K562 (cell line): ENCODE measurements around the gene OPRD1. TPM values are rescaled to one million over a fixed set of nuclear protein-coding genes. Genes with fewer than 3 reads are reported as not detected.

Experiments
- ATAC-seq: fragments of 200-7000 bp; cut with Tn5 transposase; 3 replicates; pipeline ENCODE4 v1.9.1; 2020; ENCODE audit warnings: moderate library complexity
- BruUV-seq: library from RNA; stranded (reverse); fragments of 400-500 nt; replicated peaks from 2 replicates; lab custom pipeline; 2021; lab: Mats Ljungman, UMichigan
- CTCF ChIA-PET: fragments of 300-600 bp; formaldehyde crosslinking; extraction: SDS; loops from one replicate; lab custom pipeline; 2021; ENCODE audit warnings: low intra/inter-chr PET ratio; lab: Yijun Ruan, JAX
- POLR2A ChIA-PET: fragments of 300-600, 350-650 bp; sonication (Branson Sonifier 250); formaldehyde crosslinking; extraction: SDS; loops from one replicate; lab custom pipeline; 2021; ENCODE audit warnings: antibody characterized with exemption, inconsistent platforms; lab: Yijun Ruan, JAX
- DNase-seq, 4 experiments: peaks; one replicate each; pipeline versions ENCODE4 v3.0.0 to v3.0.0-alpha.2; 2011 to 2018; ENCODE audit warnings: low spot score in 3 of 4, mixed read lengths in 3 of 4; ENCODE audit errors: extremely low read depth in 1 of 4
- FAIRE-seq: peaks from 2 replicates; lab custom pipeline; 2011; peaks lifted over from hg19 to GRCh38; lab: Jason Lieb, UNC
- H2AFZ ChIP-seq: 2 replicates; pipeline ENCODE4 v1.6.0; 2011; ENCODE audit warnings: low read depth, low read length, control low read depth, inconsistent platforms
- H3K27ac ChIP-seq: fragments of 200-600 bp; 3 replicates; pipeline ENCODE4 v1.8.0; 2011; ENCODE audit warnings: low read depth, mild to moderate bottlenecking, control low read depth, inconsistent platforms, low read length, moderate library complexity, mixed read lengths; ENCODE audit errors: extremely low read depth
- H3K27me3 ChIP-seq, 2 experiments: fragments of 300-600 bp in 1 of 2; 2 replicates in 1 of 2; 3 replicates in 1 of 2; pipeline versions ENCODE4 v1.6.0 to v1.8.0; 2011; ENCODE audit warnings: inconsistent platforms in 2 of 2, low read length in 2 of 2, mild to moderate bottlenecking in 1 of 2, mixed read lengths in 1 of 2, moderate library complexity in 1 of 2; ENCODE audit not compliant: control insufficient read depth in 2 of 2, insufficient read depth in 2 of 2
- H3K36me3 ChIP-seq: fragments of 300-600 bp; 3 replicates; pipeline ENCODE4 v1.8.0; 2011; ENCODE audit warnings: mild to moderate bottlenecking, low read length, inconsistent platforms; ENCODE audit not compliant: control insufficient read depth, insufficient read depth
- H3K4me1 ChIP-seq, 2 experiments: fragments of 200-600 bp in 1 of 2; replicated peaks in 1 of 2; 2 replicates in 1 of 2; 3 replicates in 1 of 2; pipeline versions ENCODE4 v1.5.1 to v1.8.0; 2011; ENCODE audit warnings: inconsistent platforms in 2 of 2, low read length in 2 of 2, mild to moderate bottlenecking in 1 of 2, mixed read lengths in 1 of 2, moderate library complexity in 1 of 2; ENCODE audit not compliant: control insufficient read depth in 2 of 2, insufficient read depth in 2 of 2
- H3K4me2 ChIP-seq: 2 replicates; pipeline ENCODE4 v1.6.1; 2011; ENCODE audit warnings: low read length, control low read depth, inconsistent platforms, mixed read lengths; ENCODE audit not compliant: insufficient read depth
- H3K4me3 ChIP-seq: fragments of 200-600 bp; sonication (generic), shearing (Covaris generic); 2 replicates; pipeline ENCODE4 v1.5.1; 2016; ENCODE audit warnings: control low read depth, inconsistent platforms
- H3K79me2 ChIP-seq: fragments of 200-600 bp; 3 replicates; pipeline ENCODE4 v1.8.0; 2011; ENCODE audit warnings: low read length, inconsistent platforms; ENCODE audit not compliant: control insufficient read depth, insufficient read depth
- H3K9ac ChIP-seq, 2 experiments: 2 replicates each; pipeline versions ENCODE4 v1.6.0 to v1.6.1; 2011; ENCODE audit warnings: low read depth in 2 of 2, low read length in 2 of 2, control low read depth in 1 of 2, inconsistent platforms in 1 of 2, mild to moderate bottlenecking in 1 of 2, mixed read lengths in 1 of 2; ENCODE audit not compliant: insufficient read depth in 1 of 2
- H3K9me1 ChIP-seq: one replicate; pipeline ENCODE4 v1.6.0; 2011; ENCODE audit warnings: inconsistent platforms, mild to moderate bottlenecking, low read length, moderate library complexity; ENCODE audit not compliant: control insufficient read depth, insufficient read depth
- H3K9me3 ChIP-seq: replicated peaks from 2 replicates; pipeline ENCODE4 v1.5.1; 2011; ENCODE audit warnings: low read depth, low read length, inconsistent platforms; ENCODE audit not compliant: control insufficient read depth, insufficient read depth
- H4K20me1 ChIP-seq: replicated peaks from 2 replicates; pipeline ENCODE4 v1.6.1; 2011; ENCODE audit warnings: low read length, inconsistent platforms, mixed read lengths; ENCODE audit not compliant: control insufficient read depth, insufficient read depth
- ARID3B ChIP-seq: fragments of 250-450 bp; sonication (Bioruptor Pico); IDR thresholded peaks from 2 replicates; pipeline ENCODE4 v1.4.0; 2020; ENCODE audit warnings: borderline replicate concordance
- BCLAF1 ChIP-seq, 2 experiments: fragments of 450-650 bp in 1 of 2; IDR thresholded peaks; 2 replicates each; pipeline ENCODE4 v1.6.1; 2011 to 2017; ENCODE audit warnings: low read depth in 2 of 2, antibody characterized with exemption in 1 of 2, borderline replicate concordance in 1 of 2, low read length in 1 of 2, mild to moderate bottlenecking in 1 of 2, mixed read lengths in 1 of 2; ENCODE audit not compliant: control insufficient read depth in 1 of 2
- EHMT2 ChIP-seq: fragments of 450-650 bp; IDR thresholded peaks from 2 replicates; pipeline ENCODE4 v1.6.1; 2018; ENCODE audit warnings: antibody characterized with exemption
- EP300 ChIP-seq: IDR thresholded peaks from 2 replicates; pipeline ENCODE4 v1.6.1; 2012; ENCODE audit warnings: low read length, improper control_type of control experiment
- ESRRA ChIP-seq: fragments of 450-650 bp; IDR thresholded peaks from 2 replicates; pipeline ENCODE4 v1.6.1; 2014; ENCODE audit warnings: low read depth, mild to moderate bottlenecking, moderate library complexity, borderline replicate concordance
- MEF2D ChIP-seq: conservative IDR thresholded peaks from 2 replicates; pipeline ENCODE4 v1.6.1; 2016; ENCODE audit warnings: low read depth, missing genetic modification characterization, missing compliant biosample characterization
- MTA1 ChIP-seq: fragments of 450-650 bp; IDR thresholded peaks from 2 replicates; pipeline ENCODE4 v1.6.1; 2017; ENCODE audit warnings: borderline replicate concordance
- PHF21A ChIP-seq: fragments of 450-650 bp; IDR thresholded peaks from 2 replicates; pipeline ENCODE4 v1.6.1; 2017; ENCODE audit warnings: low read depth, borderline replicate concordance
- PHF8 ChIP-seq: fragments of 200-600 bp; sonication (generic); IDR thresholded peaks from 2 replicates; pipeline ENCODE4 v1.6.1; 2012; ENCODE audit warnings: mixed run types, mild to moderate bottlenecking, inconsistent platforms, low read length, moderate library complexity, borderline replicate concordance
- TAF9B ChIP-seq: fragments of 450-650 bp; IDR thresholded peaks from 2 replicates; pipeline ENCODE4 v1.6.1; 2018; ENCODE audit warnings: mild to moderate bottlenecking; ENCODE audit not compliant: partially characterized antibody
- ZNF282 ChIP-seq: sonication (generic); formaldehyde crosslinking; IDR thresholded peaks from 2 replicates; pipeline ENCODE4 v1.8.1; 2023; ENCODE audit warnings: missing genetic modification reagents
- ZNF507 ChIP-seq: conservative IDR thresholded peaks from 2 replicates; pipeline ENCODE4 v1.6.1; 2017; ENCODE audit warnings: missing genetic modification characterization, missing compliant biosample characterization
- ZNF561 ChIP-seq: fragments of 450-650 bp; formaldehyde crosslinking; conservative IDR thresholded peaks from 2 replicates; pipeline ENCODE4 v1.4.0; 2020; ENCODE audit warnings: mild to moderate bottlenecking, moderate library complexity
- ZNF780A ChIP-seq: fragments of 250-450 bp; sonication (Bioruptor Pico); IDR thresholded peaks from 2 replicates; pipeline ENCODE4 v1.5.0; 2021; ENCODE audit warnings: mild to moderate bottlenecking
- WGBS: fragments of 100-300 bp; shearing (Covaris generic); methylation state at CpG from one replicate; pipeline ENCODE4 v1.1.6; 2016; ENCODE audit warnings: low coverage, mixed read lengths; ENCODE audit not compliant: insufficient coverage; ENCODE audit errors: missing lambda C conversion rate; 5-methylcytosine and 5-hydroxymethylcytosine counted together
- in situ Hi-C: fragments of 300-500 bp; cut with MboI; formaldehyde crosslinking; loops from 4 replicates; pipeline ENCODE4 v1.15.0; 2018; ENCODE audit warnings: inconsistent platforms, mixed read lengths
- intact Hi-C: fragments of 100-400 bp; cut with micrococcal nuclease; formaldehyde crosslinking; loops from 2 replicates; pipeline ENCODE4 v1.14.2; 2022
- polyA plus RNA-seq, 8 experiments: library from polyadenylated mRNA; depleted of rRNA in 4 of 8; stranded (reverse) in 5 of 8; unstranded in 3 of 8; fragments of >200 nt; fragmentation: Nextera tagmentation in 2 of 8; fragmentation: Illumina TruSeq in 1 of 8; extraction: Ambion mirVana in 2 of 8; extraction: Trizol in 1 of 8; gene quantifications; 2 replicates each; pipeline versions ENCODE4 v1.2.1 to v1.2.3, GENCODE V29; 2011 to 2014; ENCODE audit warnings: inconsistent platforms in 1 of 8, missing spikeins in 1 of 8
- total RNA-seq, 7 experiments: library from RNA; depleted of rRNA in 6 of 7; stranded (reverse); fragments of >200 nt in 6 of 7; fragmentation: Illumina TruSeq in 2 of 7; extraction: Trizol in 2 of 7; gene quantifications; 2 replicates each; pipeline versions ENCODE4 v1.2.1 to v1.2.3, GENCODE V29; 2011 to 2021; ENCODE audit warnings: low replicate concordance in 1 of 7

OPRD1 gene
- total and polyA plus RNA-seq, 9 of the 15 experiments (the other 6 are each of a cell fraction or from before 2014, with no cell fraction given): under 0.01 to 0.03 (median under 0.01) TPM; not detected in 6

DNA sequence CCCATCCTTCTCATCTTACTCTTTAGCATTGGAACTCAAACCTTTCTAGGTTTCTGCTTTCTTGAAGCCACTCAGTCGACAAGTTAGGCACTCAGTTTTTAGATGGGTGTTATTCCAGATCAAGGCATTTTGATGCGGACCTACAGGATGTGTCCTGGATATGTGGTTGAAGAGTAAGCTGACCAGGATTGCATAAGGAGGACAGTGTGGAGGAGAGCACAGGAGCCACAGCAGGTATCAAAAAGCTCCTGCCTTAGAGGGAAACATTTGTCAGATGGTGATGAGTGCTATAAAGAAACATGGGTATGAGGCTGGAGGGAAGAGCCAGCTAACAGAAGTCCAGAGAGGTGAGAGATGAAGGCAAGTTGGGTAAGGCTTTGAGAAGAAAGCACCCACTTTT, 33.9 kb upstream of the OPRD1 start:
- ChIA-PET POLR2A (interaction anchor here (0.8 to 1.5 kb wide), 3 partner anchors 19 to 129 kb away, joined by 3 to 5 read pairs (median 3); partner anchors contain the start of gene RNU11), CTCF (no interaction called here)
- intact Hi-C loops: no loop called here
- H3K9me3 ChIP-seq: no peaks in the 10 kb centered on the region
- no peaks in the 10 kb centered on the region for H4K20me1 ChIP-seq
- BruUV-seq: no TSS peak
- DNase-seq (no peak), FAIRE-seq (no peak), ATAC-seq (0 out of 3 replicates have a peak, but pooled peaks have one; percentile 17)
- H3K4me1 ChIP-seq: peaks cover 11 to 16% of the 10 kb centered on the region in 2 experiments
- no peak overlapping the region for H3K27ac ChIP-seq
- no peak overlapping the region for H3K9ac ChIP-seq
- WGBS: 37% methylated on average over 2 of the region's 2 CpGs
- no peak overlapping the region for H3K4me2 ChIP-seq
- H3K79me2 ChIP-seq: no peaks in the 10 kb centered on the region
- H3K4me3 ChIP-seq: no peak overlapping the region
- H2AFZ ChIP-seq: no peak overlapping the region
- H3K27me3 ChIP-seq: no peaks in the 10 kb centered on the region
- no peak for TF ChIP-seq PHF8
- no peak for TF ChIP-seq ZNF507
- no peak for TF ChIP-seq ARID3B
- TF ChIP-seq ZNF561 (CRISPR knock-in tag): no peak
- no peak for TF ChIP-seq MEF2D (tag)
- TF ChIP-seq EP300: no peak
- TF ChIP-seq PHF21A: no peak
- no peak for TF ChIP-seq ZNF282 (CRISPR knock-in tag)
- TF ChIP-seq MTA1: no peak
- TF ChIP-seq EHMT2: no peak
- TF ChIP-seq ESRRA: no peak
- TF ChIP-seq TAF9B: no peak
- TF ChIP-seq BCLAF1 (IDR thresholded peaks at IDR 0.05; ENCODE audit: borderline replicate concordance in 1 of 2, control insufficient read depth in 1 of 2, low read depth in 2 of 2, low read length in 1 of 2): no peak
- TF ChIP-seq ZNF780A (CRISPR knock-in tag): no peak
- in situ Hi-C loops: no loop called here
- no peaks in the 10 kb centered on the region for H3K9me1 ChIP-seq
- peaks cover 12% of the 10 kb centered on the region; the same call in 1 of the 3 replicates for H3K36me3 ChIP-seq
